A204.1 (cell line): ENCODE data around the gene ZNF770.
"Not testable (repeated sequence)": the region's sequence is repeated elsewhere in the genome, so short reads cannot be mapped to it uniquely, and the experiment has no call there.

Experiments used
- FAIRE-seq: peaks from 2 replicates; lab custom pipeline; 2012; peaks lifted over from hg19 to GRCh38; lab: Jason Lieb, UNC

ZNF770 gene

GRCh38 chr15:34976073-34976472 is 12.0 kb downstream of the ZNF770 start:
- no peak for FAIRE-seq

- no peak for FAIRE-seq
These were observed 14.6 kb downstream of the ZNF770 start for GRCh38 chr15:34973512-34973911.

- FAIRE-seq, result not testable (repeated sequence)
These were observed 17.9 kb downstream of the ZNF770 start for GRCh38 chr15:34970098-34970643.

GRCh38 chr15:34969340-34970097 is 18.6 kb downstream of the ZNF770 start, which contains the start of gene AQR:
AQR (minus strand) TSS chr15:34969742; CDS start chr15:34969613, 129 bp downstream.
- peak; percentile 96 for FAIRE-seq

- no peak for FAIRE-seq
These were observed 23.8 kb downstream of the ZNF770 start for GRCh38 chr15:34964277-34964676.

GRCh38 chr15:34953851-34954250 is 34.2 kb downstream of the ZNF770 start:
- FAIRE-seq, result no peak

GRCh38 chr15:34952481-34952880 is 35.6 kb downstream of the ZNF770 start:
- no peak for FAIRE-seq

- no peak for FAIRE-seq
These were observed 36.1 kb downstream of the ZNF770 start for GRCh38 chr15:34951993-34952392.

- FAIRE-seq, result no peak
These were observed 43.2 kb downstream of the ZNF770 start for GRCh38 chr15:34944936-34945335.

GRCh38 chr15:34943711-34944110 is 44.4 kb downstream of the ZNF770 start:
- no peak for FAIRE-seq

GRCh38 chr15:34943264-34943663 is 44.8 kb downstream of the ZNF770 start:
- not testable (repeated sequence) for FAIRE-seq

GRCh38 chr15:34942363-34942762 is 45.7 kb downstream of the ZNF770 start:
- no peak for FAIRE-seq

GRCh38 chr15:34941831-34942230 is 46.3 kb downstream of the ZNF770 start:
- no peak for FAIRE-seq

GRCh38 chr15:34941185-34941698 is 46.8 kb downstream of the ZNF770 start:
- FAIRE-seq, result peak; percentile 78

GRCh38 chr15:34933432-34933975 is 54.6 kb downstream of the ZNF770 start:
- FAIRE-seq, result no peak

- not testable (repeated sequence) for FAIRE-seq
These were observed 59.7 kb downstream of the ZNF770 start for GRCh38 chr15:34928349-34928748.
